NB4 (cell line): ENCODE measurements around the gene SNX32.
A peak's percentile ranks its signal among the peaks of the same experiment; 100 is the strongest.

Experiments used
- DNase-seq: peaks from one replicate; pipeline ENCODE4 v3.0.0; 2010; ENCODE audit warnings: low read depth
- H3K4me3 ChIP-seq: one replicate; pipeline ENCODE4 v1.5.1; 2011; ENCODE audit warnings: mild to moderate bottlenecking, low read depth, low read length, moderate library complexity
- MYC ChIP-seq: IDR thresholded peaks from 2 replicates; pipeline ENCODE4 v1.6.1; 2011; ENCODE audit warnings: low read depth, low read length
- POLR2A ChIP-seq: IDR thresholded peaks from 2 replicates; pipeline ENCODE4 v1.6.1; 2011; ENCODE audit warnings: mild to moderate bottlenecking; ENCODE audit not compliant: insufficient read length; ENCODE audit errors: extremely low read depth
- TF ChIP-seq, protein P1 (sequence below): IDR thresholded peaks from 2 replicates; pipeline ENCODE4 v1.6.1; 2011; ENCODE audit warnings: low read depth, low read length
- TF ChIP-seq, protein P2 (sequence below): IDR thresholded peaks from one replicate; pipeline ENCODE4 v1.5.1; 2012; ENCODE audit warnings: low read depth, low read length

SNX32 gene

DNA sequence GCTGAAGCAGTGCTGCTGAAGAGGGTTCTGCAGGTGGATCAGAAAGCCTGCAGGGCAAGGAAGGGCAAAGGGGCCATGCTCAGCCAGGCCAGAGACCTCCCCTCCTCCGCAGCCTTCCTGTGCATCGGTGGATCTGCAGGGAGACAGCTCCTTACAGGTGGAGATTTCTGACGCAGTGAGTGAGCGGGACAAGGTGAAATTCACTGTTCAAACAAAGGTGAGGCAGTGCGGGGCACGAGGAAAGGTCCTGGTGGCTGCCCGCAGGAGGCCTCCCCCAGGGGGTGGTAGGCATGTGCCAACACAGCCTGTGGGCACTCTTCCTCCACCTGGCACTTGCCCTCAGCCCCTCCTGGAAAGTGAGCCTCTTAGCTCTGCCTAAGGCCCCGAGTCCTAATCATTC lies 15.6 kb downstream of the SNX32 start:
- no peak overlapping the region for H3K4me3 ChIP-seq
- no peak for DNase-seq
- TF ChIP-seq, protein P1, sequence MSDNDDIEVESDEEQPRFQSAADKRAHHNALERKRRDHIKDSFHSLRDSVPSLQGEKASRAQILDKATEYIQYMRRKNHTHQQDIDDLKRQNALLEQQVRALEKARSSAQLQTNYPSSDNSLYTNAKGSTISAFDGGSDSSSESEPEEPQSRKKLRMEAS, result no peak
- TF ChIP-seq POLR2A, result no peak
- TF ChIP-seq MYC, result no peak
- TF ChIP-seq, protein P2, sequence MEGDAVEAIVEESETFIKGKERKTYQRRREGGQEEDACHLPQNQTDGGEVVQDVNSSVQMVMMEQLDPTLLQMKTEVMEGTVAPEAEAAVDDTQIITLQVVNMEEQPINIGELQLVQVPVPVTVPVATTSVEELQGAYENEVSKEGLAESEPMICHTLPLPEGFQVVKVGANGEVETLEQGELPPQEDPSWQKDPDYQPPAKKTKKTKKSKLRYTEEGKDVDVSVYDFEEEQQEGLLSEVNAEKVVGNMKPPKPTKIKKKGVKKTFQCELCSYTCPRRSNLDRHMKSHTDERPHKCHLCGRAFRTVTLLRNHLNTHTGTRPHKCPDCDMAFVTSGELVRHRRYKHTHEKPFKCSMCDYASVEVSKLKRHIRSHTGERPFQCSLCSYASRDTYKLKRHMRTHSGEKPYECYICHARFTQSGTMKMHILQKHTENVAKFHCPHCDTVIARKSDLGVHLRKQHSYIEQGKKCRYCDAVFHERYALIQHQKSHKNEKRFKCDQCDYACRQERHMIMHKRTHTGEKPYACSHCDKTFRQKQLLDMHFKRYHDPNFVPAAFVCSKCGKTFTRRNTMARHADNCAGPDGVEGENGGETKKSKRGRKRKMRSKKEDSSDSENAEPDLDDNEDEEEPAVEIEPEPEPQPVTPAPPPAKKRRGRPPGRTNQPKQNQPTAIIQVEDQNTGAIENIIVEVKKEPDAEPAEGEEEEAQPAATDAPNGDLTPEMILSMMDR, result no peak

DNA sequence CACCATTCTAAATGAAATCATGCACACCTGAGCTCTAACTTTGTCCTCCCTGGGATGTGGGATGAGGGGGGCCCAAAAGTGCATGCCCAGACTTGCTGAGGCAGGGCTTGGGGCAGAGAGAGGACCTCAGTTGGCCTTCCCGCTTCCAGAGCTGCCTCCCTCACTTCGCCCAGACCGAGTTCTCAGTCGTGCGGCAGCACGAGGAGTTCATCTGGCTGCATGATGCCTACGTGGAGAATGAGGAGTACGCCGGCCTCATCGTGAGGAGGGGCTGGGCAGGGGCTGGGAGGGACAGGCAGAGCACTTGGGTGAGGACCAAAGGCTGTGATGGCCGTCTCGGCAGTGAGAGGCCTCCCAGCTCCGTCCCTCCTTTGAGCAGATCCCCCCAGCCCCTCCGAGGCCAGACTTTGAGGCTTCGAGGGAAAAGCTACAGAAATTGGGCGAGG lies 16.0 kb downstream of the SNX32 start:
- TF ChIP-seq MYC (no peak), POLR2A (no peak)
- TF ChIP-seq, protein P2, result no peak
- TF ChIP-seq, protein P1, result no peak
- no peak for DNase-seq
- H3K4me3 ChIP-seq, result no peak overlapping the region

DNA sequence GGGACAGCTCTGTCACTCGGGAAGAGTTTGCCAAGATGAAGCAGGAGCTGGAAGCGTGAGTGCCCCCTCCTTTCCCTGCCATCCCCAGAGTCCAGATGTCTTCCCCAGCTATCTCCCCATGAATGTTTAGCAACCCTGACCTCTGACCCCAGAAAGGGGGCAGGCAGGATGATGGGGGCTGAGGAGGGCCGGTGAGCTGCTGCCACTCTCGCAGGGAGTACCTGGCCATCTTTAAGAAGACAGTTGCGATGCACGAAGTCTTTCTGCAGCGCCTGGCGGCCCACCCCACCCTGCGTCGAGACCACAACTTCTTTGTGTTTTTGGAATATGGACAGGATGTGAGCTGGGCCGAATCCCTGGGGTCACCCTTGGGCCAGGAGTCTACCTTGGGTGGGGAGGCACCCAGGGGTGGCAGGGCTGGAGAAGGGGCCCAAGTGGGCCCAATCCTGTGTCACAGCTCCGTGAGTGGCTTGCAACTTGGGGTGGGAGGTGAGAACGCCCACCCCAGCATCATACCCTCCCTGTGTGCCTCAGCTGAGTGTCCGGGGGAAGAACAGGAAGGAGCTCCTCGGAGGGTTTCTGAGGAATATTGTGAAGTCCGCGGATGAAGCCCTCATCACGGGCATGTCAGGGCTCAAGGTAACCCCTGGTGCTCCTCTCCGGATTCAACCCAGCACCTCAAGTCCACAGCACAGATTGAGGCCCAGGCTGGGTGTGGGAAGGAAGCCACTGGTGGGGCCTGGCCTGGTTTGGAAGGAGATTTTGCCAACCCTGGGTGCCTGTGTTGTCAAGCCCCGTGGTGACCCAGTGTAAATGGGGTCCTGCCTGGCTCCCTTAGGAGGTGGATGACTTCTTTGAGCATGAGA lies 16.7 kb downstream of the SNX32 start:
- no peak overlapping the region for H3K4me3 ChIP-seq
- no peak for DNase-seq
- TF ChIP-seq, protein P2, result no peak
- TF ChIP-seq POLR2A (no peak), MYC (no peak)
- TF ChIP-seq, protein P1, result no peak

DNA sequence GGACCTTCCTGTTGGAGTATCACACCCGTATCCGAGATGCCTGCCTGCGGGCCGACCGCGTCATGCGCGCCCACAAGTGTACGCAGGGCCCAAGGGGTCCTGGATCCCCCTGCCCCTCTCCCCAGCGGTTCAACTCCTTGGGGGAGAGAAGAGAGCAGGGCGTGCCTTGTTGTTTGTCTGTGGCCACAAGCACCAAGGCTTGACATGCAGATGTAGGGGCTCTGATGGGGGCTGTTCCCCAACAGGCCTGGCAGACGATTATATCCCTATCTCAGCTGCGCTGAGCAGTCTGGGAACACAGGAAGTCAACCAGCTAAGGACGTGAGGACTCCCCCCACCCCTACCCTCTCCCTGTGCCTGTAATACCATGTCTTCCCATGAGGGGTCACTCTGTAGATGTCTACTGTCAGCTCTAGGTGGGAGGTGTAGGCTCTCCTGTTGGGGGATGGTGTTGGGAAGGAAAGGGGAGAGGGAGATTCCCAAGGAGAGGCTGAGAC lies 17.4 kb downstream of the SNX32 start:
- peak; percentile 71 for DNase-seq
- TF ChIP-seq, protein P2, result peak; percentile 83
- no peak for TF ChIP-seq POLR2A
- H3K4me3 ChIP-seq, result no peak overlapping the region

- no peak for TF ChIP-seq MYC
- TF ChIP-seq, protein P2, result no peak
- TF ChIP-seq POLR2A, result no peak
- TF ChIP-seq, protein P1, result no peak
- H3K4me3 ChIP-seq, result no peak overlapping the region
- DNase-seq, result no peak
These were observed 18.2 kb downstream of the SNX32 start for GRCh38 chr11:65851811-65852507.
